SK-N-DZ (cell line): Measurements from ENCODE around the gene DSN1.

Experiments
- DNase-seq: peaks from one replicate; pipeline ENCODE4 v3.0.0-alpha.2; 2015; ENCODE audit warnings: low spot score

Gene DSN1

GRCh38 chr20:36756496-36756895 lies 17.1 kb downstream of the DSN1 start:
- DNase-seq, result no peak

GRCh38 chr20:36754656-36755222 lies 18.8 kb downstream of the DSN1 start:
- peak; percentile 69 for DNase-seq

GRCh38 chr20:36752582-36752981 lies 21.0 kb downstream of the DSN1 start:
- DNase-seq, result no peak

GRCh38 chr20:36745927-36746659 lies 27.5 kb downstream of the DSN1 start, which contains the start of gene NDRG3:
NDRG3 (minus strand) TSS chr20:36746090; CDS start chr20:36721735, 24,355 bp downstream.
- peak; percentile 97 for DNase-seq

- peak; percentile 59 for DNase-seq
Observed at GRCh38 chr20:36745234-36745926, 28.2 kb downstream of the DSN1 start.

- no peak for DNase-seq
Observed at GRCh38 chr20:36744764-36745191, 28.8 kb downstream of the DSN1 start.

GRCh38 chr20:36744243-36744642 lies 29.3 kb downstream of the DSN1 start:
- no peak for DNase-seq

- no peak for DNase-seq
Observed at GRCh38 chr20:36742558-36742957, 31.0 kb downstream of the DSN1 start.

- DNase-seq, result peak; percentile 80
Observed at GRCh38 chr20:36741072-36741471, 32.5 kb downstream of the DSN1 start.

GRCh38 chr20:36737183-36737499 lies 36.4 kb downstream of the DSN1 start:
- no peak for DNase-seq

GRCh38 chr20:36736451-36737182 lies 36.9 kb downstream of the DSN1 start:
- no peak for DNase-seq

- DNase-seq, result no peak
Observed at GRCh38 chr20:36732456-36732855, 41.1 kb downstream of the DSN1 start.

GRCh38 chr20:36728986-36729385 lies 44.6 kb downstream of the DSN1 start:
- no peak for DNase-seq

- no peak for DNase-seq
Observed at GRCh38 chr20:36726168-36726567, 47.4 kb downstream of the DSN1 start.

GRCh38 chr20:36720510-36720909 lies 53.1 kb downstream of the DSN1 start:
- DNase-seq, result no peak

- DNase-seq, result no peak
Observed at GRCh38 chr20:36717657-36718056, 55.9 kb downstream of the DSN1 start.

GRCh38 chr20:36717021-36717420 lies 56.5 kb downstream of the DSN1 start:
- no peak for DNase-seq

- no peak for DNase-seq
Observed at GRCh38 chr20:36712775-36713174, 60.8 kb downstream of the DSN1 start.

GRCh38 chr20:36709126-36709525 lies 64.4 kb downstream of the DSN1 start:
- no peak for DNase-seq

- DNase-seq, result no peak
Observed at GRCh38 chr20:36703530-36703929, 70.0 kb downstream of the DSN1 start.
